K562 (cell line): Measurements from ENCODE around the gene OSBPL1A.

ENCODE experiments used
- CREB1 ChIP-seq, 2 experiments: sonication (generic) in 1 of 2; formaldehyde crosslinking in 1 of 2; IDR thresholded peaks; 2 replicates each; pipeline versions ENCODE4 v1.6.1 to v1.8.0; 2012 to 2022; ENCODE audit warnings: inconsistent platforms in 1 of 2, mild to moderate bottlenecking in 1 of 2, missing genetic modification reagents in 1 of 2, moderate library complexity in 1 of 2
- HDGF ChIP-seq: fragments of 450-650 bp; IDR thresholded peaks from 2 replicates; pipeline ENCODE4 v1.6.1; 2016
- SRSF7 ChIP-seq: fragments of 200-400 bp; formaldehyde crosslinking; optimal IDR thresholded peaks from 2 replicates; pipeline ENCODE3; 2017; ENCODE audit warnings: mild to moderate bottlenecking, low read depth, low read length
- ZNF253 ChIP-seq: fragments of 250-450 bp; sonication (Bioruptor Pico); conservative IDR thresholded peaks from 2 replicates; pipeline ENCODE4 v1.6.1; 2021; ENCODE audit warnings: mild to moderate bottlenecking

GRCh38 chr18:24270358-24270936 is 127.2 kb downstream of the OSBPL1A start:
- TF ChIP-seq SRSF7 (no peak), HDGF (no peak), ZNF253 (CRISPR knock-in tag) (no peak), CREB1 (IDR thresholded peaks at IDR 0.05) (no peak), CREB1 (CRISPR knock-in tag; IDR thresholded peaks at IDR 0.05) (no peak)
